ENCODE measurements around the gene SOX10.

SOX10 gene

GRCh38 chr22:37983860-37984791 is at the start of gene SOX10:
TSS of gene SOX10 (minus strand) at chr22:37984555. CDS start at chr22:37983784, 771 bp downstream.
- DNase-seq (ENCODE audit: low spot score) = peak; percentile 90

GRCh38 chr22:38033522-38034277 is 49.3 kb upstream of the SOX10 start:
- DNase-seq (ENCODE audit: low spot score) = no peak

- DNase-seq (ENCODE audit: low spot score) = no peak
Measured at GRCh38 chr22:38032681-38033521, 48.5 kb upstream of the SOX10 start.

DNA sequence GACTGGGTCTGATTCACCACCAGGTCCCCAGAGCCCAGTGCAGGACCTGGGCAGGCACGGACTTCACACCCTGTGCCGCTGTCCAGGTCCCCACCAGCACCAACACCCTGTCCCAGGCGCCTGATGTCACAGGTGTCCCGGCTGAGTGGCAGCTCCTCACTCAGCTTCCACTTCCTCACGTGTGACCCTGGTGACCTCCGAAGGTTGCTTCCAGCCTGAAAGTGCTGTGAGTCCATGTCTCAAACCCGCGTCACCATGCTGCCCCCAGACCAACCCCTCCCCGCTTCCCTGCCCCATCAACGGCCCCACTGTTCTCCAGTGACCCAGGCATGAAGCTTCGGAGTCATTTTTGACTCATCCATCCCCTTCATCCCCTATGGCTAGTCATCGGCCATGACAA is 47.1 kb upstream of the SOX10 start:
- peak; percentile 56 for DNase-seq (ENCODE audit: low spot score)

GRCh38 chr22:38030311-38031133 is 46.2 kb upstream of the SOX10 start:
- DNase-seq (ENCODE audit: low spot score) = no peak

DNA sequence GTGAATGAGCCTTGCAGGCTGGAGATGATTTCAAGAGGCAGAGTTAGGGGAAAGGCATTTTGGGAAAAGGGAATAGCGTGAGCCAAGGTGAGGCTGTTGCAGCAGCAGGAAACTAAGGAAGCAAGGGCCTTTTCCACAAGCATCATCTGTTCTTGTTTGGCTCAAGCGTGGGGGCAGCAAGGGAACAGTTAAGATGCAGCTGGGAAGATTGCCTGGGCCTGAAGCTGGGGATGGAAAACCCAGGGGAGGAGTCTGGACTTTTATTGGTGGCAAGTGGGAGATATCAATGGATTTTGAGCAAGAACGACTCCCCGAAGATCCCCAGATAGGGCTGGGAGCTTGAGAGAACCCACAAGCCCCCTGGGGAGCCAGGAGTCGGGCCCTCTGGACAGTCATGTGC is 45.5 kb upstream of the SOX10 start:
- DNase-seq (ENCODE audit: low spot score) = no peak

- DNase-seq (ENCODE audit: low spot score) = no peak
Measured at GRCh38 chr22:38029370-38029769, 45.0 kb upstream of the SOX10 start.

GRCh38 chr22:38028344-38029130 is 44.2 kb upstream of the SOX10 start:
- no peak for DNase-seq (ENCODE audit: low spot score)

DNA sequence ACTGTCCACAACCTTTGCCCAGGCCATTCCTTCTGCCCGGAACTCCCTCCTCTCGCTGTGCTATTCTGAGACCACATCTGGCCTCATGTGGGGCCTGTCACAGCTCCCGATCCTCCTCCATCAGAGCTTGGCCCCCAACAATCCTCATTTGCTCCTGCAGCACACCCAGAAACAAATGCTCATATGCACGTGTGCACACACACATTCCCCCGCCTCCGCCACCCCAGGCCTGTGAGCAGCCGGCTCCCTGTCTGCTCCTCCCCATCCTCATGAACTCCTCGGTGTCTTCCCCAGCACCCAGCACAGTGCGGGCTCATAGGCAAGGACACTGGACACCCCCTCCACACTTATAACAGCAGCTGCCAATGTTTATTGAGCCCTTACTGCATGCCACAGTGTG is 43.1 kb upstream of the SOX10 start:
- DNase-seq (ENCODE audit: low spot score) = no peak

DNA sequence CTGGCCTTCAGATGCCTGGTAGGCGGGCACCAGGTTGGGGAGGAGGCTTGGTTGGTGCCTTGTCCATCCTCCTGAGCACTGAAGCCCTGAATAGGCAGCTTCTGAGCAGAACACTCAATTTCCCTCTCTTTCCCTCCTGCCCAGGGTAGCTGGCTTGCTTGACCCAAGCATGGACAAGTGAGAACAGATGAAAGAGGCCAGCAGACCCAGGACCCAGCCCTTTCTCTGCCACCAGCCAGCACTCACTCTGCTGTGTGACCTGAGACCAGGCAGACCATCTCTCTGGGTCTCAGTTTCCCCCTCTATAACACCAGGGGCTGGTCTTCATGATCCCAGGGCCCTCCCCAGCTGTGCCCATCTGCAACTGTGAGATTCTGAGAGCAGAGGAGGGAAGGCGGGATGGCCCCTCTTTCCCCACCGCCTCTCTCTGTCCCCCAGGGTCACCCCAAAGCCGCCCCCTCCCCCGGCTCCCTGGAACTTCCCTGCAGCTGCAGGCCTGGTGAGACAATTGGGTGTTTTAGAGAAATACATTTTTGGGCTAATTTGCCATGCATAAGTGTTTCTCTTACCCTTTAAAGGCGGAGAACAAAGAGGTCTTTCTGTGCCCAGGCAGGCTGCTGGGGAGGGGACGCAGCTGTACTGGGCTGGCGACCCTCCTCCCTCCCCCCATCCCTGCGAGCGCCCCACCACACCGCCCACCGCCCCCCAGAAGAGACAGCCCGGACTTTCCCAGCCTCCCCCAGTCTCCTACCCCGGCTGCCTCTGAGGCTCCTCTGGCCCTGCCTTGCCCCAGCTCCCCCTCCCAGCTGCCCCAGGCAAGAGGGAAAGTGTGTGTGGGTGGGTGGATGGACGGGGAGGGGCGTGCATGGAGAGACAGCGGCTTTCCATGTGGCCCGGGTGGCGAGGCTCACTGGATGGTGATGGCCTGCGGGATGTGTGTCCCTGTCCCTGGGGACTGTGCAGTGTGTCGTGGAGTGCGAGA is 42.1 kb upstream of the SOX10 start:
- no peak for DNase-seq (ENCODE audit: low spot score)

- DNase-seq (ENCODE audit: low spot score) = no peak
Measured at GRCh38 chr22:38025514-38025913, 41.2 kb upstream of the SOX10 start.

GRCh38 chr22:38023045-38023444 is 38.7 kb upstream of the SOX10 start:
- no peak for DNase-seq (ENCODE audit: low spot score)

- DNase-seq (ENCODE audit: low spot score) = no peak
Measured at GRCh38 chr22:38021206-38021605, 36.9 kb upstream of the SOX10 start.

GRCh38 chr22:38018938-38019827 is 34.8 kb upstream of the SOX10 start:
- peak; percentile 87 for DNase-seq (ENCODE audit: low spot score)

GRCh38 chr22:38017939-38018885 is 33.9 kb upstream of the SOX10 start:
- no peak for DNase-seq (ENCODE audit: low spot score)

- DNase-seq (ENCODE audit: low spot score) = peak; percentile 94
Measured at GRCh38 chr22:38017272-38017920, 33.0 kb upstream of the SOX10 start.
